HL-60 (cell line): ENCODE results near the gene WBP1.

Experiments used
- CTCF ChIP-seq: IDR thresholded peaks from one replicate; pipeline ENCODE4 v1.5.1; 2011; ENCODE audit warnings: low read length, control low read depth, inconsistent platforms; ENCODE audit not compliant: insufficient read depth
- GABPA ChIP-seq: IDR thresholded peaks from 2 replicates; pipeline ENCODE4 v1.6.1; 2012; ENCODE audit warnings: low read depth
- POLR2AphosphoS5 ChIP-seq: IDR thresholded peaks from 2 replicates; pipeline ENCODE4 v1.6.1; 2012; ENCODE audit warnings: low read depth
- REST ChIP-seq: IDR thresholded peaks from 2 replicates; pipeline ENCODE4 v1.6.1; 2012; ENCODE audit warnings: low read depth; ENCODE audit not compliant: insufficient replicate concordance
- SPI1 ChIP-seq: IDR thresholded peaks from 2 replicates; pipeline ENCODE4 v1.6.1; 2012; ENCODE audit warnings: low read depth, mild to moderate bottlenecking, borderline replicate concordance

DNA sequence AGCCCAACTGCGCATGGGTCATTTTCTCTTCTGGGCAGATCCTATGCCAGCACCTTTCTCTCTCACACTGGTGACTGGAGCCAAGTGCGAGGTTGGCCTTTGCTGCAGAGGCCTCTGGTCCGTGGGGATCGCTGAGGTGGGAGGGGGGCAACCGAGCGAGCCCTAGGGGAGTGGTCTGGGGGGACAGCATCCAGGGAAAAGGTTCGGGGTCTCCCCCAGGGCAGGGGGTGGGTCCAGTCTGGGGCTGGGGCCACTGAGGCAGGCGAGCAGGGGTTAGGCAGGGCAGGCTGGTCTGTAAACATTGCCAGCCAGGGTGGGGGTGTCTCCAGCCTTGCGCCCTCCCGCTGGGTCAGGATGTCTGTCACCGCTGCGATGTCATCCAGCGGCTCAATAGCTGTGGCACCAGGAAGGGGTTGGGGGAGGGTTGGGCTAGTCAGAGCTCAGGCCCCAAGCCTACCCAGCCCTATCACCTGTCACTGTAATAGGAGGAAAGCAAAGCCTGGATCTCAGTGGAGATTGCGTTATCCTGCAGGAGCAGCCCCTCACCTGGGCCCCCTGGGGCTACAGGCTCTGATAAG, 32.0 kb upstream of the WBP1 start:
- no peak for TF ChIP-seq SPI1
- TF ChIP-seq POLR2AphosphoS5, result no peak
- no peak for TF ChIP-seq CTCF
- no peak for TF ChIP-seq REST
- no peak for TF ChIP-seq GABPA
